GM18951 (cell line): ENCODE measurements around the gene ARSG.

Experiments used
- POLR2A ChIP-seq: IDR thresholded peaks from 4 replicates; pipeline ENCODE4 v1.6.1; 2011; ENCODE audit warnings: mild to moderate bottlenecking; ENCODE audit not compliant: insufficient read length, insufficient read depth; ENCODE audit errors: extremely low read depth
- in situ Hi-C: fragments of 300-500 bp; cut with MboI; formaldehyde crosslinking; loops from one replicate; pipeline ENCODE4 v1.12.0; 2022; ENCODE audit warnings: low sequenced_read_pairs, mixed read lengths, inconsistent platforms; ENCODE audit not compliant: unreplicated experiment

ARSG gene

DNA sequence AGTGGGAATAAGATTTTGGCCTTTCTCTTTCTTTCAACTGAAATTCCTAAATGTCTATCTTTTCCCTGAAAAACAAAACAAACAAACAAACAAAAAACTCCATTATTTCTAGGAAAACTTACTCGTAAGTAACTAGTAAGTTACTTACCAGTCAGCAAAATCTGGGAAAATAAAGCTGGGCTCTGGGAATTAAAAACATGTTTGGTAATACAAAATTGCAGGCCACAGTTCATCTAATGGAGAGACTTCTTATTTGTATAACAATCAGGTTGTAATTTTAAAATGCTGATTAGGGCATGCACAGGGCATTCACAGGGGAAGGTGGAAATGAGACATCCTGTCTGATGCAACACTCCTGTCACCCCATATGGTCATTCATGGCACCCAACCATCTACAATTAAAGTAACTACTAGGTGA is 169.8 kb downstream of the ARSG start:
- in situ Hi-C loops, result no loop called here
- TF ChIP-seq POLR2A, result no peak

DNA sequence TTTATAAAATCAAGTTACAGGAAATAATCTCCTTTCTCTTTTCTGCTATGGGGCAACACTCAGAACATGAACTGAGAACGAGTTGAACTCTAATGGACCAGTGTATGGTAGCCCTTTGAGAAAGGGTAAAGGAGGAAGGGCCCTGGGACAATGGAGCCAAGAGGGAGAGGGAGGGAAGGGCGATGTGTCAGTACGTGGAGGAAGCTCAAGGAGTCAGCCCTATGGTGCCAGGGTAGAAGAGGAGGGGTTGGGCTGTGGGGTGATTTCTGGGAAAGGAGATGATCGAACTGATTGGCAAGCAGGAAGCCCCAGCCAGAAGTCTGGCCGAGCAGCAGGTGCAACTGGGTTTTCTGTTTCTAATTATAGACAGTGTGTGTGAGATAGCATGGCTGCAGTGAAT is 170.3 kb downstream of the ARSG start:
- TF ChIP-seq POLR2A, result no peak
- in situ Hi-C loops, result no loop called here

DNA sequence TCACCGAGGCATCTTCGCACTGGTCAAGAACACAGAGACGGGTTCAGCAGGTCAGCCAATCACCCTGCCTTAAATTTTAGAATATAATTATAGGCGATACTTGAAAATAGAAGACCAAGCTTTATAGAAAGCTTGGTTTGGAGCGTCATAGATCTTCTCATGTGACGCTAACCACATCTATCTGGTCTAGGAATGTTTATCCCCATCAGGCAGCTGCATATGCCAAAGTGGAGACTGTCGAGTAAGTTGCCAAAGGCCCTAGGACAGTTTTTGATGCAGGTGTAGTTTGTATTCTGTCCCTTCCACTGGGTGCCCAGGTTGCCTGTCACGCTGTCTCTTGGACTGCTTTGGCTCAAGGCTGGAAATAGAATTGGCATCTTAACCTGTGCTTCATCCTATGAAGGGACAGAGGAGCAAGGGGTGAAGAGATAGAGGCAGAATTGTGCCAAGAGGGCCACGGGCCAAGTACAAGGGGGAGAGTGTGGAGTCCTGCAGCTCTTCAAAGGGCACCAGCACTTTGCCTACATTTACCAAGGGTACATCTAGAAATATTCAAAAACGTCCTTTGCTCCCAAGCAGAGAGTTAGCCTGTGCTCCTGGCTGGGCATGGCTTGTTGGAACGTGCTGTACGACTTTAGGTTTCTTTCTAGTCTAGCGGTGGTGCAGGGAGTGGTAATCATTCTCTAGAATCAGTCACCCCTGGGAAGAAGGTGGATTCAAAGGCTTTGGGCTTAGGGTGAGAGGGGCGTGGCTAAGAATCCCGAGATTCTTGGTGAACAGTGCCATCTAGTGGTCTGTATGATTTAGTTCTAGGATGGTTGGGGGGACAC is 171.3 kb downstream of the ARSG start:
- in situ Hi-C loops, result no loop called here
- TF ChIP-seq POLR2A, result peak; percentile 46

DNA sequence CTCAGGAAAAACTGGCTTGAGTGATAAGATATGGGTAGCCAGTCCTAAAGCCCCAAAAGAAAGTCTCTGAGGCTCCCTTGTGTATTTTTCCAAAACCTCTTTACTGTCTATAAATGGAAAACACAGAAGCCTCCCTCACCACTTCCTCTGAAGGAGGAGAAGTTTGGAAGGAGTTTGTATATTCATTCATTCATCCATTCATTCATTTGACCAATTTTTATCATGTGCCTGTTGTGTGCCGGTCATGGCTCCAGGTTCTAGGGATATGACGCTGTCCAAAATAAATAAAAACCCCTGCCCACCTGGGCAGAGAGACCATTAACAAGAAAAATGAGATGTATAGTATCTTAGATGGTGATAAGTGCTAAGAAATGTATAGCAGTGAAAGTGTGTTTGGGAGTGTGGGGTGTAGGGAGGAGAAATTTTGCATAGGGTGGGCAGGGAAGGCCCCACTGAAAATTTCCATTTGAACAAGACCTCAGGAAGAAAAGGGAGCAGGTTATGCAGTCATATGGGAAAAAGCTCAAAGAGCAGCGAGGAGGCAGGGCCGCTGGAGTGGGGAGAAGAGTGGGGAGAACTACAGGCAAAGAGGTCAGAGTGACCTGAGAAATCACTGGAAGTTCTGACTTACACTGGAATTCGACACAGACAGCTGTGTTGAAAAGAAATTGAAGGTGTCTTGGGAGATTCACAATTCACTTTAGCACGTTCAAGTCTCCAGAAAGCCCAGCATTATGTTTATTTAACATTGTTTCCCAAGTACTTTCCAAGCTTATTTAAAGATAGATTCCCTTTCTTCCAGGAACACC is 172.1 kb downstream of the ARSG start:
- TF ChIP-seq POLR2A, result no peak
- in situ Hi-C loops, result no loop called here

DNA sequence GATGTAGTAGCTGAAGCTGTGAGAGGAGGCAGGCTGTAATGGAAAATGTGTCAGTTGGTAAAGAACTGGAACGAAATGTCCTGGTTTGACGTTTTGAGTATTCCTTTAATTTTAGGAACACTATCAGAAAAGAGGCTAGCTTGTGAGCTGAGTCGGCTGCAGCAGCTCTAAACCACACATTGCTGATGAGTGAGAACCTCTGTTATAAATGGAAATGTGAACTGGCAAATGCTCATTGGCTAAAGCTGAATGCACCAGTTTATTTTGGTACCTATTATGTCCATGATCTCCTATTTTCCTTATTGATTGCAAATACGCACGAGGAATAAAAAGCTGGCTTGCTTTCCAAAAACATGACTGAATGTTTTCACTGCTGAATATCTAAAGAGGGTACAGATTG is 177.0 kb downstream of the ARSG start:
- in situ Hi-C loops, result no loop called here
- TF ChIP-seq POLR2A, result no peak

DNA sequence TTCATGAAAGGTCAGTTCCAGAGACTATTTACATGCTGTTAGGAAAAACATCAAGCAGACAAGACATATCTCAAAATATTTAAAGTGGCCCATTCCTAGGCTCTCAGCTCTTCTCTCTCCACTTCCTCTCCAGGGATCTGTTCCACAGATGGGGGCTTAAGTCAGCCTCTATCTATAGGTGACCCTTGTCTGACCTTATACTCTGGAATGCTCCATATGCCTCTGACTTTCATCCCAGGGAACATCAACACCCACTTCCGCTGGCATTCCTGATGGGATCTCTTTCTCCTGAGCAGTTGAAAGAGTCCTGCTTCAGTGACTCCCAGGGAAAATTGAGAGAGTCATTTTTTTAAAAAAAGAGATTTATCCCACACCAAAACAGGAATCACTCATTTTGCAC is 177.5 kb downstream of the ARSG start:
- no peak for TF ChIP-seq POLR2A
- in situ Hi-C loops, result no loop called here
